ENCODE data around the gene OTX1.
"Not testable (repeated sequence)": the region's sequence is repeated elsewhere in the genome, so short reads cannot be mapped to it uniquely, and the experiment has no call there.

Gene OTX1

DNA sequence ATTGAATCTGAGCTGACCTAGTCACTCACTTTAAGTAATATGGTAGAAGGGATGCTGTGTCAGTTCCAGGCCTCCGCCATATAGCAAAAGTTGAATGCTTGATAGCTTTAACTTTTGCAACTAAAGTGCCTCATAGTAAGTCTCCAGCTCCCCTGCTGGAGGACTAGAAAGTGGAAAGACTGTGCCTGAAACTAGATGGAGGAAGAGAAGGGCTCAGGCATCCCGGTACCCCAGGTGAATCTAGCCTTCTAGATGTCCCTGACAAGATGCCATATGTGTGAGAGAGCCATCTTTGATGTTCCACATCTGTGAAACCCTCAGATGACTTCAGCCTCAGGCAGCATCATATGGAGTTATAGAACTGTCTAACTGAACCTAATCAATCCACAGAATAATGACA, 21.0 kb downstream of the OTX1 start:
- H3K4me3 ChIP-seq (ENCODE audit: low read length) = no peak overlapping the region
- peaks cover 25% of the 10 kb centered on the region for H3K27me3 ChIP-seq (ENCODE audit: control insufficient read depth, insufficient read depth, low read length)
- no peaks in the 10 kb centered on the region for H3K36me3 ChIP-seq (ENCODE audit: control insufficient read depth, insufficient read depth, low read length)
- no peak overlapping the region for H3K9ac ChIP-seq (ENCODE audit: low read length)
- no peaks in the 10 kb centered on the region for H3K4me1 ChIP-seq (ENCODE audit: control insufficient read depth, insufficient read depth, low read length)
- no peaks in the 10 kb centered on the region for H3K9me3 ChIP-seq (ENCODE audit: control insufficient read depth, low read length)

DNA sequence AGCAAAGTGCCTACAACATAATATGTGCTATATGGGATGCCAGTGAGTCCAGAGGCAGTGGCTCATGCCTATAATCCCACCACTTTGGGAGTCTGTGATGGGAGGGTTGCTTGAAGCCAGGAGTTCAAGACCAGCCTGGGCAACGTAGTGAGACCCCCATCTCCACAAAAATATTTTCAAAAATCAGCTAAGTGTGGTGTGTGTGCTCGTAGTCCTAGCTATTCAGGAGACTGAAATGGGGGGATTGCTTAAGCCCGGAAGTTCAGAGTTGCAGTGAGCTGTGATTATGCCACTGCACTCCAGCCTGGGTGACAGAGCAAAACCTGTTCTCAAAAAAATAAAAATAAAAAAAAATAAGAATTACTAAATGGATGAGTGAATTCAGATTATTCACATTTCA, 23.4 kb downstream of the OTX1 start:
- H3K9ac ChIP-seq (ENCODE audit: low read length) = no peak overlapping the region
- peaks cover 8% of the 10 kb centered on the region for H3K27me3 ChIP-seq (ENCODE audit: control insufficient read depth, insufficient read depth, low read length)
- no peaks in the 10 kb centered on the region for H3K4me1 ChIP-seq (ENCODE audit: control insufficient read depth, insufficient read depth, low read length)
- no peak overlapping the region for H3K4me3 ChIP-seq (ENCODE audit: low read length)
- no peaks in the 10 kb centered on the region for H3K36me3 ChIP-seq (ENCODE audit: control insufficient read depth, insufficient read depth, low read length)
- no peaks in the 10 kb centered on the region for H3K9me3 ChIP-seq (ENCODE audit: control insufficient read depth, low read length)

DNA sequence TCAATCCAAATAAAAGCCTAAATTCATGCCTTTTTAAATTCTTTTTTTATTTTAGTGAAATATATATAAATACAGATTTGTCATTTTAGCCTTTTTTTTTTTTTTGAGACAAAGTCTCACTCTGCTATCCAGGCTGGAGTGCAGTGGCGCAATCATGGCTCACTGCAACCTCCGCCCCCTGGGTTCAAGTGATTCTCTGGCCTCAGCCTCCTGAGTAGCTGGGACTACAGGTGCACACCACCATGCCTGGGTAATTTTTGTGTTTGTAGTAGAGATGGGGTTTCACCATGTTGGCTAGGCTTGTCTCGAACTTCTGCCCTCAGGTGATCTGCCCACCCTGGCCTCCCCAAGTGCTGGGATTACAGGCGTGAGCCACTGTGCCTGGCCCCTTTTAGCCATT, 23.8 kb downstream of the OTX1 start:
- not testable (repeated sequence) for H3K36me3 ChIP-seq (ENCODE audit: control insufficient read depth, insufficient read depth, low read length); H3K4me1 ChIP-seq (ENCODE audit: control insufficient read depth, insufficient read depth, low read length); H3K27me3 ChIP-seq (ENCODE audit: control insufficient read depth, insufficient read depth, low read length); H3K4me3 ChIP-seq (ENCODE audit: low read length); H3K9me3 ChIP-seq (ENCODE audit: control insufficient read depth, low read length); H3K9ac ChIP-seq (ENCODE audit: low read length)

DNA sequence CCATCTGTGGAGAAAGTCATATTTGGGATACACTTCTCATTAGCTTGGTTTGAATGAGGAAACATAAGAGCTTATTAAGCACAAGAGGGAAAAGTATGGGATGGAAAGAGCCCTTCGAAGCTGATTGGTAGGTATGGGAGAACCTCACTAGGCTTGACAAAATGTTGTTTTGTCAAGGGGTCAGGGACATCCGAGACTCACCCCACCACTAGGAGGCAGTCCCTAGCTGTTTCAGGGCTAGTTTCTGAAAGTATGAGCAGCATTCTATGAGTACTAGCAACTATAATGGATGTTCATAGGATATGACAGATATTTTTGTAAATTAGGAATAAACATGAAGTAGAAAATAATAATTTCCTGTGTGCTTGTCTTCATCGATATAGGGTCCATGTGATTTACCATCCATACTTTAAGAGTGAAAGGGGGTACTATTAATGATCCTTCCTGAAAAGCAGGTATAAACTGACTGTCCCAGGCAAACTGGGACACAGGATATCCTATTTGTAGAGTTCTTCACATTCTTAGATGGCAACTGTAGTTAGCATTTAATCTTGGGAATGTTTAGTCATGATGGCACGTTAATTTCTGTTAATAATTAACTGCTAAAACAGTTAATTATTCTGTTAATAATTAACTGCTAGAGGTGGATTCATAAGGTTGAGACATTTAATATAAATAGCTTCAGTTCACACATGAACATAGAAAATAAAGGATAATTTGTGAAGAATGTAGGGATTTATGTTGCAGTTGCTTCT, 28.4 kb downstream of the OTX1 start:
- Histone ChIP-seq H3K9me3 (ENCODE audit: control insufficient read depth, low read length) (no peaks in the 10 kb centered on the region), H3K27me3 (ENCODE audit: control insufficient read depth, insufficient read depth, low read length) (no peaks in the 10 kb centered on the region)

DNA sequence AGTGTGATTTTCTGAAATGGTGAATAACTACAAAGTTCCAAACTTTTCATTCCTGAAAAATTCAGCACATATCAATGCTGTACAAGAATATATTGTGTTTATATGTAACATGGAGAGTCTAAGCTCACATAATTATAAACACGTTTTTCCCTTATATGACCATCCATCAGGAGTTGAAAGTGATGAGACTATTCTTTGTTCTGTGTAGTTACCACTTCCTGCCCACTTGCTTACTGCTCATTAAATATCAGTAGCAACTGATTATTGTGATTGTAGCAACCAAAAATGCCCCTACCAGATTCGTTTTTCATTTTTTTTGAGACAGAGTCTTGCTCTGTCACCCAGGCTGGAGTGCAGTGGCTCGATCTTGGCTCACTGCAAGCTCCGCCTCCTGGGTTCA, 30.8 kb downstream of the OTX1 start:
- H3K27me3 ChIP-seq (ENCODE audit: control insufficient read depth, insufficient read depth, low read length) = no peaks in the 10 kb centered on the region
- H3K9me3 ChIP-seq (ENCODE audit: control insufficient read depth, low read length) = no peaks in the 10 kb centered on the region
- no peaks in the 10 kb centered on the region for H3K36me3 ChIP-seq (ENCODE audit: control insufficient read depth, insufficient read depth, low read length)
- no peak overlapping the region for H3K9ac ChIP-seq (ENCODE audit: low read length)
- H3K4me3 ChIP-seq (ENCODE audit: low read length) = no peak overlapping the region
- no peaks in the 10 kb centered on the region for H3K4me1 ChIP-seq (ENCODE audit: control insufficient read depth, insufficient read depth, low read length)

More for the DNA sequence above, 28.4 kb downstream of the OTX1 start:
- no peak overlapping the region for H3K4me3 ChIP-seq (ENCODE audit: low read length)
- H3K36me3 ChIP-seq (ENCODE audit: control insufficient read depth, insufficient read depth, low read length) = no peaks in the 10 kb centered on the region
- H3K9ac ChIP-seq (ENCODE audit: low read length) = no peak overlapping the region
- H3K4me1 ChIP-seq (ENCODE audit: control insufficient read depth, insufficient read depth, low read length) = no peaks in the 10 kb centered on the region

DNA sequence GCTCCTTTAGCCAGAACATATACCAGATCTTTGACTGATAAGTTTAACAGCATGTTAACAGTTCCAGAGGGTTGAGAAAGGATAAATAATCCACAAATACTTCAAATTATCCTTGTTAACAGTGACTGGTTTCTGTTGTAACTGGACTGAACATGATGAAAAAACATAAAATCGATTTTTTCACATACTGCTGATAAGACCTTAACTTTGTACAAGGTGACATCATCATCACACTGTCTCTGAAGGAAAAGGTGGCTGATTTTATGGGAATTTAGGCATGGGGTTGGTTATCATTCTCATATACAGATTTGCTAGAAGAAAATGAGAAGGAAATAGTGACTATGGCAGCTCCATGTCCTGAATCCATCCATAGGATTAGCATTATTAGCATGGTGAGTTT, 36.1 kb downstream of the OTX1 start:
- Histone ChIP-seq H3K27me3 (ENCODE audit: control insufficient read depth, insufficient read depth, low read length) (no peaks in the 10 kb centered on the region), H3K9me3 (ENCODE audit: control insufficient read depth, low read length) (no peaks in the 10 kb centered on the region), H3K4me1 (ENCODE audit: control insufficient read depth, insufficient read depth, low read length) (no peaks in the 10 kb centered on the region), H3K9ac (ENCODE audit: low read length) (no peak overlapping the region), H3K36me3 (ENCODE audit: control insufficient read depth, insufficient read depth, low read length) (no peaks in the 10 kb centered on the region), H3K4me3 (ENCODE audit: low read length) (no peak overlapping the region)

DNA sequence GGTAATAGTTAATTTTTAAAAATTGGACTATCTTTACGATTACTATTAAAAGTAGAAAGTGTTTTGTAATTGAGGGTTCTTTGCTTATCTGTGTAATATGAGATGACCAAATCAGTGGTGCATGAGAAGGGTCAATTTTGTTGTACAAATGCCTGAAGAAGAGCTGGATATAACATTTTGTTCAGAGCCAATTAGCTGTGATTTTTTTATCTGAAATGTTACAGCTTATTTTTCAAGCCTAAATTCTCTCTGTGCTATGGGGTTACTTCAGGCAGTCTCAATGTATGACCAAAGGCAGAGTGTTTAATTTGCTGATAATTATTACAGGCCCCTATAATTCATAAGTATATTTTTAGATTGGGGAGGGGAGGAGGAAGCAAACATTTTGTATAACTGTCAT, 41.8 kb downstream of the OTX1 start:
- Histone ChIP-seq H3K4me3 (ENCODE audit: low read length) (no peak overlapping the region), H3K27me3 (ENCODE audit: control insufficient read depth, insufficient read depth, low read length) (no peaks in the 10 kb centered on the region), H3K9me3 (ENCODE audit: control insufficient read depth, low read length) (no peaks in the 10 kb centered on the region), H3K9ac (ENCODE audit: low read length) (no peak overlapping the region), H3K4me1 (ENCODE audit: control insufficient read depth, insufficient read depth, low read length) (no peaks in the 10 kb centered on the region), H3K36me3 (ENCODE audit: control insufficient read depth, insufficient read depth, low read length) (no peaks in the 10 kb centered on the region)

DNA sequence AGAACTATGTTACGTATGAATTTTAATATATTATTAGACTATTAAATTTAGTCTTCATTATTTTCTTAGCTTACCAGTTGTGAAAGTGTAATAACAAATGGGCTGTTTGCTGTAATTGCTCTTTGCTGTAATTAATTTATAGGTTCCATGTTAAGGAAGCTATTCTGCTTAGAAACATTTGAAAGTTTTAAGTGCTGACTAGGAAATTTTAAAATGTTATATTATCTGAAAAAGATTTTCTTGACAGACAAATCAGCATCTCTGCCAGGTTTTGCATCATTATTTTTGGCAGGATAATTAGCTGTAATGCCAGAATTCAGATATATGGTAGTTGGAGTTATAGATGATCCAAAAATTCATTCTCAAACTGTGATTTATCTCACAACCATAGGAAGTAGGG, 42.2 kb downstream of the OTX1 start:
- H3K4me3 ChIP-seq (ENCODE audit: low read length) = no peak overlapping the region
- no peaks in the 10 kb centered on the region for H3K36me3 ChIP-seq (ENCODE audit: control insufficient read depth, insufficient read depth, low read length)
- H3K9me3 ChIP-seq (ENCODE audit: control insufficient read depth, low read length) = no peaks in the 10 kb centered on the region
- no peaks in the 10 kb centered on the region for H3K4me1 ChIP-seq (ENCODE audit: control insufficient read depth, insufficient read depth, low read length)
- no peaks in the 10 kb centered on the region for H3K27me3 ChIP-seq (ENCODE audit: control insufficient read depth, insufficient read depth, low read length)
- no peak overlapping the region for H3K9ac ChIP-seq (ENCODE audit: low read length)

DNA sequence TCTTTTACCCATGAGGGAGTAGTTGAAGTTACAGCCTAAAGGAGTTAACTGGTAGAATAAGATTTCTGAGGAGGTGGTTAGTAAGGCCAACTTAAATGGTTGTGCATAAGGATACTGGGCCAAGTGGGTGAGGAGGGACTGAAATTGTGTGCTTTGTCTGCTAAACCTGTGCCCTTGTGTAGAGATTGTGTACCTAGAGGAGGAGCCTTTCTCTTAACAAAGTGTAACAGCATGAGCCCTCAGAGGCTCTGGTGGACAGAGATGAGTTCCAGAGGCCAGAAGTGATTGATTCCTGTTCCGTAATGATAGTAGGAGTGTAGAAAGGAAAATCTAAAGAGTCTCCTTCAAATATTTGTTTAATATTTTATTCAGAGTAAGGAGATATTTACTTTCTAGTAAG, 42.9 kb downstream of the OTX1 start:
- no peaks in the 10 kb centered on the region for H3K4me1 ChIP-seq (ENCODE audit: control insufficient read depth, insufficient read depth, low read length)
- no peak overlapping the region for H3K4me3 ChIP-seq (ENCODE audit: low read length)
- H3K36me3 ChIP-seq (ENCODE audit: control insufficient read depth, insufficient read depth, low read length) = no peaks in the 10 kb centered on the region
- H3K27me3 ChIP-seq (ENCODE audit: control insufficient read depth, insufficient read depth, low read length) = no peaks in the 10 kb centered on the region
- no peak overlapping the region for H3K9ac ChIP-seq (ENCODE audit: low read length)
- H3K9me3 ChIP-seq (ENCODE audit: control insufficient read depth, low read length) = no peaks in the 10 kb centered on the region

DNA sequence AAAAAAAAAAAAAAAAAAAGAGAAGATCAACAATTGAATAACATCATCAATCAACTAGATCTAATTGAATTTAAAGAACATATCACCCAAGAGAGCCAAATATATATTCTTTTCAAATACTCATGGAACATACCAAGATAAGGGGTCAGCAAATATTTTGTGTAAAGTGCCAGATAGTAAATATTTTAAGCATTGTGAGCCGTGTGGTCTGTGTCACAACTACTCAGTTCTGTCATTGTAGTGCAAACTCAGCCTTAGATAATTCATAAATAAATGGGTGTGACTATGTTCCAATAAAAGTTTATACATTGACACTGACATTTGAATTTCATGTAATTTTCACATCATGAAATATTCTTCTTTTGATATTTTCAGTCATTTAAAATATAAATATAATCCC, 45.9 kb downstream of the OTX1 start:
- Histone ChIP-seq H3K4me3 (ENCODE audit: low read length) (no peak overlapping the region), H3K9me3 (ENCODE audit: control insufficient read depth, low read length) (no peaks in the 10 kb centered on the region), H3K4me1 (ENCODE audit: control insufficient read depth, insufficient read depth, low read length) (no peaks in the 10 kb centered on the region), H3K9ac (ENCODE audit: low read length) (no peak overlapping the region), H3K27me3 (ENCODE audit: control insufficient read depth, insufficient read depth, low read length) (no peaks in the 10 kb centered on the region), H3K36me3 (ENCODE audit: control insufficient read depth, insufficient read depth, low read length) (no peaks in the 10 kb centered on the region)

DNA sequence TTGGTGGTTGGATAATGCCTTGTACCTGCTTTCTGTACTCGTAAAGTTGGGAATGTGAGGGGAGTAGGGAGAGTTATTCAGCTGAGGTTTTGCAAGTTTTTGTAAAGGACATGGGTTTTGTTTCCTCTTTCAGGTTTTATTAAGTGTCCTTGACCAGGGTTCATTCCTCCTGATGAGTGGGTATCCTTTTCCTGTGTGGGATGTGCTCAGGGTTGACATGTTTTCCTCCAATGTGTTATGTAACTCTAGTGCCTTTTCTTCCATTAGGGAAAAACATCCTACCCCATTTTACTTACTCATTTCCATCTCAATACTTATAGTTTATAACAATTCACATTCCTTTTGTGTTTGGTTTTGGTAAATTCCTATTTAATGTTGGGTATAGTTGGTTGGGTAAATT, 48.4 kb downstream of the OTX1 start:
- Histone ChIP-seq H3K36me3 (ENCODE audit: control insufficient read depth, insufficient read depth, low read length) (no peaks in the 10 kb centered on the region), H3K27me3 (ENCODE audit: control insufficient read depth, insufficient read depth, low read length) (no peaks in the 10 kb centered on the region), H3K4me3 (ENCODE audit: low read length) (no peak overlapping the region), H3K4me1 (ENCODE audit: control insufficient read depth, insufficient read depth, low read length) (no peaks in the 10 kb centered on the region), H3K9ac (ENCODE audit: low read length) (no peak overlapping the region), H3K9me3 (ENCODE audit: control insufficient read depth, low read length) (no peaks in the 10 kb centered on the region)

DNA sequence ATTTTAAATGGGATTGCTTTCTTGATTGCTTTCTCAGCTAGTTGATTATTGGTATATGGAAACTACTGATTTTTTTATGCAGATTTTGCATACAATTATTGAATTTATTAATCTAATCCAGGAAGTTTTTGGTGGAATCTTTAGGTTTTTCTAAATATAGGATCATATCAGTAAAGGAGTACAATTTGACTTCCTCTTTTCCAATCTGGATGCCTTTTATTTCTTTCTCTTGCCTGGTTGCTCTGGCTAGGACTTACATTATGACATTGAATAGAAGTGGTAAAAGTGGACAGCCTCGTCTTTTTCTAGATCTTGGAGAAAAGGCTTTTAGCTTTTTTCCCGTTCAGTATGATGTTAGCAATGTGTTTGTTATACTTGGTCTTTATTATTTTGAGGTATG, 51.3 kb downstream of the OTX1 start:
- Histone ChIP-seq H3K27me3 (ENCODE audit: control insufficient read depth, insufficient read depth, low read length) (no peaks in the 10 kb centered on the region), H3K9ac (ENCODE audit: low read length) (no peak overlapping the region), H3K4me3 (ENCODE audit: low read length) (no peak overlapping the region), H3K9me3 (ENCODE audit: control insufficient read depth, low read length) (no peaks in the 10 kb centered on the region), H3K36me3 (ENCODE audit: control insufficient read depth, insufficient read depth, low read length) (no peaks in the 10 kb centered on the region), H3K4me1 (ENCODE audit: control insufficient read depth, insufficient read depth, low read length) (no peaks in the 10 kb centered on the region)

DNA sequence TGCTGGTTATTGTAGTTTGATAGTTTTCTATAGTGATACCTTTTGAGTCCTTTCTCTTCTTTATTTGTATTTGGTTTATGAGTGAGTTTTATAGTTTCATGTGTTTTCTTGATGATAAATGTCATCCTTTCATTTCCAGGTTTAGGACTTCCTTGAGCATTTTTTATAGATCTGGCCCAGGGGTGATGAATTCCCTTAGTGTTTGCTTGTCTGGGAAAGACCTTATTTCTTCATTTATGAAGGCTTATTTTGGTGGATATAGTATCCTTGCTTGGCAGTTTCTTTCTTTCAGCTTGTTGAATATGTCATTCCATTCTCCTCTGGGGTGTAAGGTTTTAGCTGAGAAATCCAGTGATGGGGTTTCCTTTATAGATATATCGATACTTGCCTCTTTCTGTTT, 53.9 kb downstream of the OTX1 start:
- Histone ChIP-seq H3K4me3 (ENCODE audit: low read length) (no peak overlapping the region), H3K9me3 (ENCODE audit: control insufficient read depth, low read length) (no peaks in the 10 kb centered on the region), H3K27me3 (ENCODE audit: control insufficient read depth, insufficient read depth, low read length) (no peaks in the 10 kb centered on the region), H3K9ac (ENCODE audit: low read length) (no peak overlapping the region), H3K36me3 (ENCODE audit: control insufficient read depth, insufficient read depth, low read length) (no peaks in the 10 kb centered on the region), H3K4me1 (ENCODE audit: control insufficient read depth, insufficient read depth, low read length) (no peaks in the 10 kb centered on the region)

Measured in mucosa of stomach (tissue), 1 donor.